HG02870 (cell line): ENCODE measurements around the gene TNFAIP8L2.

Experiments
- ATAC-seq: cut with Tn5 transposase; IDR thresholded peaks from one replicate; pipeline ENCODE4 v1.9.1; 2021; ENCODE audit warnings: mild to moderate bottlenecking, moderate library complexity; ENCODE audit not compliant: unreplicated experiment

The TNFAIP8L2 gene

DNA sequence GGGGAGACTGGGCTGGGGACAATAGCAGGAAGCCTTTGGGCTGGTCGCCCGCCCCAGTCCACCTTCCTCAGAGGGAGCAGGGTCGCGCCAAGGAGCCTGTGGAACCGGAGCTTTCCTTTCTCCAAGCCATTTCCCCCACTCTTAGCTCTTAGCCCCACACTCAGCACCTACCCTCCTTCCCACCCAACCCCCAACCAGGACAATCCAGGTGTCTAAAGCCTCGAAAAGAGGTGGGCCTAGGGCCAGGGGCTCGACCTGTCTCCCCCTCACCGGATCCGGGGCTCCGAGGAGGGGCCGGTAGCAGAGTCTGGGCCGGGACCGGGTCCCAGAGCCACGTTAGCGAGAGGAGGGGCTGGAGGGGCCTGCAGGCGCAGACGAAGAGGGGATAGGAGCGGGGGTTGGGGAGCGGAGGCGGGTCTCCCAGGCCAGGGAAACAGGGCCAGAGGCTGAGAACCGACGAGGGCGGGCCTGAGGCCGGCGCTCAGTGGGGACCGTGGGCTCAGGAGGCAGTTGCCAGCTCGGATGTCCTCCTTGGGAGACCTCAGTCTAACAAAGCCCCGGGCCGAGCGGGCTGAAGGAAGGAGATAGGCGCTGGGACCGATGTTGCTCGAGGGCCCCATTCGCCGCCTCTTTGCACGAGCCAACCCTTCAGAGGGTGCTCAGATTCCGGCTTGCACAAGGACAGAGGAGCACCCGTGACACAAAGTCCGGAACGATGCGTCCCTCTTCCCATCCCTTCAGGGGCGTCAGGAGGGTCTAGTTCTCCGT is 11.0 kb upstream of the TNFAIP8L2 start:
- ATAC-seq, result no peak

DNA sequence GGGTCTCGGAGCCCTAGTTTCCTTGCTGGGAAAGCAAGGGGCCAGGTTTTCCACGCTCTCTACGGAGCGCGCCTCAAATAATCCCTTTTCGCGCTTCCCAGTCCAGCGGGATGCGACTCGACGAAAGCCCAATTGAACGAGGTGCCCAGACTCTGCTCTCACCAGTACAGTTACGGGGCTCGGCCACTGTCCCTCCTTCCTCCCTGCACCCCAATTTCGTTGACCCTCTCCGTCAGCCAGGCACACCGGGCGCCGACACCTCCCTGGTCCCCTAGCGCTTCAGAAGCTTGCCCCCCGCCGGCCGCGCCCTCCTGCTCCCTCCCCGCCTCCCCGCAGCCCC is 10.4 kb upstream of the TNFAIP8L2 start:
- ATAC-seq, result no peak

DNA sequence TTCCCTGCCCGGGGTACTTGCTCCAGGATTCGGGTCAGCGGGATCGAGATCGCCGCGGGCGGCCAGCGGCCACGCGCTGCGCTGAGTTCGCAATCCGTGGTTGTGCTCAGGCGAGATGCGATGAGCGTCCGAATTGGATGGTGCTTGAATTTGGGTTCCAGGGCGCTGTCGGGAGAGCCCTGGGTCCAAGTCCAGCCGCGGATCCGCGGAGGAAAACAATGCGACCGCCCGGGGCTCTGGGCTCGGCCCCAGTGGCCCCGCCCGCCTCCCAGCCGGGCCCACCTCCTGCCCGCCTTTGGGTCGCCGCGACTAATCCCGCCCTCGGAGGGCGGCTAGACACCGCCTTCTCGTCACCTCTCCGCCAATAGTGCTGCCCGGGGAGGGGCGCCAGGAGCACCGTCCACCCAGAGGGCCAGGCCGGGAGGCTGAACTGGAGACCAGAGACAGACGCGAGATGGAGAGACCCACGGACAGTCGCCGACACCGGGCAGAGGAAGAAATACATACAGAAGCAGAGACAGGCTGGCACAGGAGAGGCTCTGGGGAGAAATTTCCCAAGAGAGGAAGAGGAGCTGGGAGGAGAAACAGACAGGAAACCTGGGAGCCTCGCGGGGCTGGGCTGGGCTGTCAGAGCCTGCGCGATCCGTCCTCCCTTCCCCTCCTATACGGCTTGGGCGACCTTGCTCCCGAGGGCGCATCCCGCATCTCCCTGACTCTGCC is 9.9 kb upstream of the TNFAIP8L2 start, which contains the start of gene SEMA6C:
SEMA6C (minus strand) TSS at position 220 of the 720 bp plus-strand sequence. CDS start 4,010 bp downstream, outside the sequence.
- ATAC-seq, result peak; percentile 98

DNA sequence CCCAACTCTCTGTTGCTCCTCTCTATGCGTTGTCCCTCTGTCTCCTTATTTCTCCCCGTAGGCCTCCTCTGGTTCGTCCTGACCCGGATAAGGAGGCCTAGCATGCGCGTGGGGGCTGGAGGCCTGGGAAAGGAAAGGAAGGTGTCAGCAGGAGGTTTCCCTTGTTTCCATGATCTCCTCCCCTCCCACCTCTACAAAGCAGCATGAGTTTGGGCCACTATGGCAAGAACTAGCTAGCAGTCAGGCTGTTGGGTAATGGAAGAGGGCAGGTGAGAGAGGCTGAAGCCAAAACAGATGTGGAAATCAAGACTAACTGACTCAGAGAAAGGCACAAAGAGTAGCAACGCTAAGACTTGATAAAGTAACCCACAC is 9.3 kb upstream of the TNFAIP8L2 start:
- ATAC-seq, result no peak

DNA sequence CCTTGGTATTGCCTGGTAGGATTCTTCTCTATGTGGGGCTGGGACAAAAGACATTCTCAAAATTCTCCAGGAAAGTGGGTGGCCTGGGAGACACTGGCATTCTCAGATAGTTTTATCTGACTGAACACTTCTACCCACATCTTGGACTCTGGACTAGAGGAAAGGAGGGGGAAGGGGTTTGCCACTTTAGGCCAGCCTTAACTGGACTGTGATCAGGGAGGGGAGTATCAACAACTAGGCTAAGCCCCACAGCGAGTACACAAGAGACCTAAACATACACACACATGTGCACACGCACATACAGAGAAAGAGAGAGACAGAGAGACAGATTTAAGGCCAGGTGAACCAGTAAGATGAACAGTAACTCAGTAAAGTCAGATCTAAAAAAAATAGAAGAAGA is 8.8 kb upstream of the TNFAIP8L2 start:
- ATAC-seq, result no peak

DNA sequence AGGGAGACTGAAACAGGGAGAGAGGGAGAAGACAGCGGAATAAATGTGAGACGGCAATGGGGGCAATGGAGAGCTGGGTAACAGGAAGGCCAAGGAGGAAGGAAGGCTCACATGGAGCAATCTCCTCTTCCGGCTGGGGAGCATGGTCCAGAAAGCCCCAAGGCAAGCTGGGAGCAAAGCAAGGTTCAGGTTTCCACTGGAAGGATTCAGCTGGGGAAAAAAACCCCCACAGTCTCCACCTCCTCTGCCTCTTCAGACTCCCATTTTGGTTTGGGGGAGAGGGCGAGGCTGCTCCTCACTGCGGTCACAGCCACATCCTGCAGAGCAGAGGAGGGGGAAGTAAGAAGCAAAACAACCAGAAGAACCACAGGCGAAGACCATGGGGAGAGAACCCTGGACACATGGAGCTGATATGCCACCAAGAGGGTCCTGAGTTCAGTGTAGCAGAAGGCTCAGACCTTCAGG is 650 bp downstream of the TNFAIP8L2 start:
- ATAC-seq, result no peak

DNA sequence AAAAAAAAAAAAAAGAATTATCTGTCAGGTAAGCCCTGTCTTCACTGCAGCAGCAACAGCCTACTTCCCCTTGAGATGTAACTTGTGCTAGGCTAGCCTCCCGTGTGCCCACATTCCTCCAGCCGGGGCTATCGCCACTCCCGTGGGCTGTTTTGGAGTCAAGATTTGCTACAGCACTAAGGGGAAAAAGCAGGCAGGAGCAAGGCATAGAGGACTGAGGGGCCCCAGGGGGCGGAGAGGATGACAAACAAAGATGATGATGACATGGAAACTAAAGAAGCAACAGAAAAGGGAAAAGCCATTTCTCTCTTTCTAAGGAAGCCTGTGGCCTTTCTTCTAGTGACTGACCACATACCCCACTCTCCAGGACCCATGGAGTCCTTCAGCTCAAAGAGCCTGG is 1.9 kb downstream of the TNFAIP8L2 start:
- ATAC-seq, result no peak

DNA sequence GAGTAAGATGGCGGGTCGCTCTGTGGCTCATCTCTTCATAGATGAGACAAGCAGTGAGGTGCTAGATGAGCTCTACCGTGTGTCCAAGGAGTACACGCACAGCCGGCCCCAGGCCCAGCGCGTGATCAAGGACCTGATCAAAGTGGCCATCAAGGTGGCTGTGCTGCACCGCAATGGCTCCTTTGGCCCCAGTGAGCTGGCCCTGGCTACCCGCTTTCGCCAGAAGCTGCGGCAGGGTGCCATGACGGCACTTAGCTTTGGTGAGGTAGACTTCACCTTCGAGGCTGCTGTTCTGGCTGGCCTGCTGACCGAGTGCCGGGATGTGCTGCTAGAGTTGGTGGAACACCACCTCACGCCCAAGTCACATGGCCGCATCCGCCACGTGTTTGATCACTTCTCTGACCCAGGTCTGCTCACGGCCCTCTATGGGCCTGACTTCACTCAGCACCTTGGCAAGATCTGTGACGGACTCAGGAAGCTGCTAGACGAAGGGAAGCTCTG is 2.4 kb downstream of the TNFAIP8L2 start:
- no peak for ATAC-seq

DNA sequence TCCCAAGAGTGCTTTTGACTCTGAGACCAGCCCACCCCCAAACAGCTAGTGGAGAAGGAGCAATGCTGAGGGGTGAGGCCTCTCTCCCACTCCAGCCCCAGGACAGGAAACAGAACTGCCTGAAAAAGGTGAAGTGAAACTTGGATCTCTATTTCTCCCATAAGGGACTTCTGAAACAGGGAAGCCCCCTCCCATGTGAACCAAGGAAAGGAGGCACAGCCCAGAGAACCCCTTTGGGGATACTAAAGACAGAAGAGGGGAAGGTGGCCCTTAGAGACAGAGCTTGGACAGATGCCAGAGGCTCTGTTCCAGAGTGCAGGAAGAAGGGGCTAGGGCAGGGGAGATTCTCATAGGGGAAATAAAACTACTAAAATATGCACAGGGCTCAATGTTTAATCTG is 2.9 kb downstream of the TNFAIP8L2 start:
- no peak for ATAC-seq

DNA sequence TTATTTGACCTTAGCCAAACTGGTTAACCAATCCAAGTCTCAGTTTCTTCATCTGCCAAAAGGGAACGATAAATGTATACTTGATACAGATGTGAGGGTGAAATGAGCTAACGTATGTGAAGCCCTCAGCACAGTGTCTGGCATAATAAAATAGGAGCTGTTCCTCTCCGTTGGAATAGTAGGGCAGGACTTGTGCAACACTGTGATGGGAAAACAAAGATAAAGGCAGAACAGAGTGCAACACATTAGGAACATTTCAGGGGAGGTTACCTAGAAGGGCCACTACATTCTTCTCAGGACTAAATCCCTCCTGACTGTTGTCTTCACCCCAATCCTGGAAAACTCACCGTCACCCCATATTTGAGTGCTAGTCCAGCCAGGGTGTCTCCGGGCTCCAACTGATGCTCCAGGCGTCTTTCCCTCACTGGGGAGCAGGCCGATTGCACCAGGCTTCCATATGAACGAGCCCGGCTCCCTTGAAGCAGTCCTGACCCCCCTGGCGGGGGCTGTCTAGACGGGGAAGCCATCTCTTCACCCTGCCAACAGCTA is 8.4 kb downstream of the TNFAIP8L2 start:
- ATAC-seq, result no peak

DNA sequence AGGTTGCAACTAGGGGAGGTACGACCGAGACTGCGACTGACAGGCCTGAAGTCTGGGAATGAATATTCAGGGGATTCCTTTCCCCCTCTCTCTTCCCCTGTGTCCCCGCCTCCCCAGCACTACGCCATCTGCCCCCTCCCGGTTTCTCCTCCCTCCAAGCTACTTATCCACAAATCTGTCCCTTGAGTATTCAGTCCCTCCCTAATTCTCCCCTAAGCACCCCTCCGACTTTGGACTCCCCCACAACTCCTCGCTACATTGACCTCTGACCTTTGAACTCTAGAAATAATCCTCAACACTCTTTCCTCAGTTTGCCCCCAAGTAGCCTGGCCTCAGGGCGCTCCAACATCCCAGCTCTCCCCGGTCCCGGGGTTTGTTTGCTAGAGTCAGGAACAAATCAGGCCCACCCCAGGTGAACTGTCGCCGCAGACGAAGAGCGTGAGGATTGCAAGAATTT is 8.9 kb downstream of the TNFAIP8L2 start:
- peak; percentile 13 for ATAC-seq

DNA sequence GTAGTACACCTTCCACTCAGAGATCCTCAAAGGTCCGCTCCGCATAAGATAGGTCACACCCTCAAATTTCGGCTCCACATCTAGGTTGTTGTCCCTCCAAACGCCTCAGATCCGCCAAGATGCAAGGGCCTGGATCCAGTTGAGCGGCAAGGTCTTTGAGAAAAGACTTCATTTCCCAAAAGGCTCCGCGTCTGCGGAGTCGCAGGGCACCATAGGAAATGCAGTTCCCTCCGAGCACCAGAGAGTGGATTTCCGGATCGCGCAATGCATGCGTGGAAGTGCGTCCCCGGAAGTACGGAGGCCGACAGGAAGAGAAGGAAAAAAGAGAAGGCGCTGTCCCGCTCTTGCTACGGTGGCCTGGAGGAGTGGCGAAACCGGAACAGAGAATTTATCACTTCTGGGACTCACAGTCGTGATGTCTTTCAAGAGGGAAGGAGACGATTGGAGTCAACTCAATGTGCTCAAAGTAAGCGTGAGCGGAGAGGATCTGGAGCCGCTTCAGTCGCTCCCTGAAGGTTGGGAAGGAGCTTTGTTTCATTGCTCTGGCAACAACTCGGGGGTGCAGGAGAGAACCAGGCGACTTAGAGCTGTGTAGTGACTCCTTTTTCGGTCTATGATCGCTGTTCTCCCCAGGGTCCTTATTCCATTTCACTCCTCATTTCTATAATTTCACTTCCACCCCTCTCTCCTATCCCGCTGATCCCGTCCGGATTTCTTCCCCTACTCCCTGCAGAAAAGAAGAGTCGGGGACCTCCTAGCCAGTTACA is 9.5 kb downstream of the TNFAIP8L2 start, which contains the start of the genes LYSMD1 and SCNM1:
LYSMD1 (minus strand) TSS at position 165 of the 767 bp plus-strand sequence. CDS start 644 bp downstream, outside the sequence.
SCNM1 (plus strand) TSS at position 407 of the 767 bp plus-strand sequence; CDS start at position 416, 9 bp downstream.
- peak; percentile 78 for ATAC-seq

DNA sequence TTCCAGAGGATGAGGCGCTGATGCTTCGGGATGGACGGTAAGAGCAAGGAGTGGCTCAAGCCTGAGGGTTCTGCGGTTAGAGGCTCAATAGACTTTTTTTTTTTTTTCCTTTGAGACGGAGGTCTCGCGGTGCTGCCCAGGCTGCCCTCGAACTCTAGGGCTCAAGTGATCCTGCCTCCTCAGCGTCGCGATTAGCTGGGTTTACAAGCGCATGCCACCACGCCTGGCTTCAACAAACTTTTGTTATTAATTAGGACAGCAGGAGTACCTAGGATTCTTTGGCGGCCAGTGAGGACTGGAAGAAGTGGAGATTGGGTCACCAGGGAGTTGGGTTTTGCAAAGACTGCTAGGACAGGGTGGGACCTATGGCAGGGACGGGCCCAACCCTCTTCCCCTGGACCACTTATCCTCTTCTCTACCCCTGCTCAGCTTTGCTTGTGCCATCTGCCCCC is 10.1 kb downstream of the TNFAIP8L2 start:
- ATAC-seq, result no peak

DNA sequence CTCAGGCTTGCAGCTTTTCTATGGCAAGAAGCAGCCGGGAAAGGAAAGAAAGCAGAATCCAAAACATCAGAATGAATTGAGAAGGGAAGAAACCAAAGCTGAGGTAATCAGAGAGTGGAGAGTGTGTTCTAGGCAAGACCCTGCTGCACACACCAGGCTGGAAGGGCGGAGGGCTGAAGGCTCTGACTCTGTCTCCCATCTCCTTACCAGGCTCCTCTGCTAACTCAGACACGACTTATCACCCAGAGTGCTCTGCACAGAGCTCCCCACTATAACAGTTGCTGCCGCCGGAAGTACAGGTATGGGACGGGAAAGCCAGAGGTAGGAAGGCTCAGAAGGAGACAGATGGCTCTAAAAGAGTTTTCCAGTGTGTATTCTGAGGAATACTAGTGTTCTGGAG is 10.7 kb downstream of the TNFAIP8L2 start:
- no peak for ATAC-seq

DNA sequence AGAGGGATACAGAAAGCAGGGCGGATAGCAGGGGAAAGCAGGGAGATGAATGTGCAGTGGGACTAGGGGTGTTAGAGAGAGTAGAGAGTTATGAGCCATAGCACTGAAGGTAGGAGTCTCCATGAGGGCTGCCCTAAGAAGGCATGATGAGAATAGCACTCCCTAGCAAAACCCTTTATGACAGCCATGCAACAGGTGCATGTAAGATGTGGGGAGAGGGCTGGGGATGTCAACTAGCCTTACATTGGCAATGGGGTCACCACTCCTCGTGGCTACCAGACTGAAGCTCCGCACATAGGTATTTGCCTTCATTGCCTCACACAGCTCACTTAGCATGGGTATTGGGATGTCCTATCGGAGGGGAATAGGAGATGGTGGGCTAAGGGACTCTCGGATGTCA is 14.7 kb downstream of the TNFAIP8L2 start:
- ATAC-seq, result no peak

DNA sequence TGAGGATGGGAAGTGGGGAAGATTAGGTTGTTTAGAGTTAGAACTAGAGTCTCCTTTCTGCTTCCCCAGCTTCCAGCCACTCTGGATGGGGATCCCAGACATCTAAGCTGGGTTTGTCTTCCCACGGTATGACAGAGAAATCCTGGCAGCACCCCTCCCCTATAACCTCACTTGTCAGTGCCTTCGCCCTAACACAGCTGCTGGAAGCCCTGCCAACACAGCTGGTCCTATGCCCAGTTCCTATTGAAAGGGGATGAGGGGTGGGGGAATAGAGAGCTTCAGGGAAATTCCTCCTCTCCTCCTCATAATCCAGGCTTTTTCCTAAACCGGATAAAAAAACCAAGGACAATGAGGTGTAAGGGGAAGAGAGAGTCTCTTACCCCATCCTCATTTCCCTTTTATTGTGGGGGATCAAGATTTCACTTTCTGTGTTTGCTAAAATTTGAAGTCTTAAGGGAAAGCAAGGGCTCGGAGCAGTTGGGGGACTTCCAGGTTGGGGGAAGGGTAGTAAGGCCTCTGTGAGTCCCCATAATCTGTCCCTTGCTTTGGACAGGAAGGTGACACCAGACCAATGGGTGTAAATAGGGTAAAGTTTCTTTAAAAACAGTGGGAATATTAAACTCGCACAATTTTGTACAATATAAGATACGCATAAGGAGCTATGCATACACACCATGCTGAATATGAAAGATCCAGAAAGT is 18.7 kb downstream of the TNFAIP8L2 start:
- ATAC-seq, result no peak

DNA sequence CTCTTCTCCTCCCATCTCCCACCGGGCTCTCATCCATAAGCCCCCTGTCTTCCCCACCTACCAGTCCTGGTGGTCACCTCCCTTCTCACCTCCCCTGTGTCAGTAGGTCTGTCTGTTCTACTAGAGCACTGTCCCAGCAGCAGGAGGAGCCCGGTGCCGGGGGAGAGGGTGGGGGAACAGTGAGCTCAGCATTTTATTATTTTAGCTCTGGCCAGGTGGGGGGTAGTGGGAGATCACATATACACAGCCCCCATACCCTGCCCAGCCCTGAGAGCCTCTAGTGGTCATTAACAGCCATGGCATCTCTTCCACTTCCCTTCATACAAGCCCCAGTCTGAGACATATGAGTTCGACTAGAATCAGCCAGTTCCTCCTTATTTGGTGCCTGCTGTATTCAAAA is 19.4 kb downstream of the TNFAIP8L2 start, which contains the start of gene TMOD4:
TMOD4 (minus strand) TSS at position 119 of the 400 bp plus-strand sequence. CDS start 1,106 bp downstream, outside the sequence.
- no peak for ATAC-seq

DNA sequence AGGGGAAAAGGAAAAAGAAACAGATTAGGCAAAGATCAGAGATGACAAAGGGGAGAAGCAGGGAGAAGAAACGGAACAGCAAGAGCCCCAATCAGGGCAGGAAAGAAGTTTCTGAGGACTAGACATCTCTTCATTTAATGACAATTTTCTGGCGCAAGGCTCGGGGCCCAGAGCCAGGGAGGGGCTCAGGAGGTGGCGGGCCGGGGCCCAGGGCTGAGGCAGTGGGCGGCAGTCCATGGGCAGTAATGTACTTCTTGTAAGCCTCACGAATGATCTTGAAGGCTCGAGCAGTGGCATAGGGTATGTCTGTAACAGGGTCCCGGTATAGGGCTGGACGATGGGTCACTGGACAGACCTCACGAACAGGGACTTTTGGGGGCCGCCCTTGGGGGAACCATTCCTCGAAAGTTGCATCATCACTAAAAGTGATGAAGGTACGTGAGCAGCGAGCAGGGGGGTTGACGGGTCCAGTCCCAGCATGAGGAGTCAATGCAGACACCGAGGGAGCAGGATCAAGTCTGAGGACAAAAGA is 20.1 kb downstream of the TNFAIP8L2 start:
- ATAC-seq, result no peak

DNA sequence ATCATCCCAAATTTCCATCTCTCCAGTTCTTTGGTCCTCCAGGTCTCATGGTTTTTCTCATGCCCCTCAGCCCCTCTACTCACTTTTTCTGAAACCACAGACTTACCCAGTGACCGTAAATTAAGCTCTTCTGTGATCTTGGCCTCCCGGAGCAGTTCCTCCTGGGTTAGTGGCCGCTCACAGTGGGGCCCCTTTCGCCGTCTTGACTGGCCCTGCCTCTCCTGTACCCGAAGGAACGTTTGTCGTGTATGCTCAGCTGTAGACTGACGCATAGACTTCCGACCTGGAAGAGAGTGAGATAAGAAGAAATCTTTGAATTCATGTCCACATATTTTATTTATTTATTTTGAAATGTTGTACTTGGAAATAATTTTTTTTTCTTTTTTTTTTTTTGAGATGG is 27.8 kb downstream of the TNFAIP8L2 start:
- ATAC-seq, result no peak

DNA sequence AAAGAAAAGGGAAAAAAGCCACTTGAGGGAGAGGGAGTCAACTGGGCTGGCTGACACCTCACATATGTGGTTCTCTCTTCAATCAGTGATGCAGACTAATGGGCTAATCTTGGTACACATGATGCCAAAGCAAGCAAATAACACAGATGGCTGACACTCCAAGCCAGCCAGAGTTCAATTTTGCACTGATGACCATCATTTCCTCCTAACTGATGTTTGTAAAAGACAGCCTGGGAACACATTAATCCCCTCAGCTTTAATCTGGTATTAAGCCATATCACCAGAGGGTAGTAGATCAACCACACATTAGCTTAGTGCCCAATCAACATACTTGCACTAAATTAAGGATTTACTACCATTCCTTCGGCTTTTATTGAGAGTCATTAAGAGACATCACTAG is 30.8 kb downstream of the TNFAIP8L2 start:
- ATAC-seq, result no peak
